Endothelial cell of umbilical vein (primary cell): ENCODE data around the gene AHCY. TPM values are rescaled to one million over a fixed set of nuclear protein-coding genes. Genes with fewer than 3 reads are reported as not detected.
"Not testable (repeated sequence)": the region's sequence is repeated elsewhere in the genome, so short reads cannot be mapped to it uniquely, and the experiment has no call there.

ENCODE experiments used
- BruUV-seq: library from RNA; stranded (reverse); fragments of 400-500 nt; replicated peaks from 2 replicates; lab custom pipeline; 2021; lab: Mats Ljungman, UMichigan
- CTCF ChIA-PET: fragments of 300-600, 350-600 bp; sonication (Branson Sonifier 250); formaldehyde crosslinking; loops from one replicate; lab custom pipeline; 2021; ENCODE audit warnings: antibody characterized with exemption, inconsistent platforms; lab: Charles Lee
- POLR2A ChIA-PET: fragments of 300-600, 350-600 bp; sonication (Branson Sonifier 250); formaldehyde crosslinking; loops from one replicate; lab custom pipeline; 2021; ENCODE audit warnings: antibody characterized with exemption, inconsistent platforms; lab: Charles Lee
- DNase-seq: peaks from one replicate; pipeline ENCODE4 v3.0.0-alpha.2; 2011; ENCODE audit warnings: low read depth, low spot score
- FAIRE-seq: peaks from 2 replicates; lab custom pipeline; 2011; peaks lifted over from hg19 to GRCh38; lab: Jason Lieb, UNC
- H2AFZ ChIP-seq: 2 replicates; pipeline ENCODE4 v1.6.0; 2012; ENCODE audit warnings: low read depth, low read length, control low read depth, inconsistent platforms
- H3K27ac ChIP-seq: 2 replicates; pipeline ENCODE4 v1.5.1; 2011; ENCODE audit warnings: low read depth, mild to moderate bottlenecking, control low read depth, low read length, moderate library complexity; ENCODE audit not compliant: insufficient read depth
- H3K27me3 ChIP-seq, 2 experiments: 2 replicates each; pipeline versions ENCODE4 v1.6.0 to v1.6.1; 2011; ENCODE audit warnings: low read length in 2 of 2, mixed read lengths in 1 of 2; ENCODE audit not compliant: control insufficient read depth in 2 of 2, insufficient read depth in 2 of 2
- H3K36me3 ChIP-seq, 2 experiments: 2 replicates in 1 of 2; 3 replicates in 1 of 2; pipeline ENCODE4 v1.5.1; 2011; ENCODE audit warnings: low read length in 2 of 2, mild to moderate bottlenecking in 1 of 2, moderate library complexity in 1 of 2; ENCODE audit not compliant: control insufficient read depth in 2 of 2, insufficient read depth in 2 of 2; ENCODE audit errors: extremely low read depth in 1 of 2
- H3K4me1 ChIP-seq: 3 replicates; pipeline ENCODE4 v1.5.1; 2011; ENCODE audit warnings: mild to moderate bottlenecking, low read length; ENCODE audit not compliant: control insufficient read depth, insufficient read depth; ENCODE audit errors: extremely low read depth
- H3K4me2 ChIP-seq: 2 replicates; pipeline ENCODE4 v1.6.1; 2011; ENCODE audit warnings: low read length, control low read depth, mixed read lengths; ENCODE audit not compliant: insufficient read depth
- H3K4me3 ChIP-seq, 3 experiments: fragments of 200-600 bp in 1 of 3; sonication (generic), shearing (Covaris generic) in 1 of 3; replicated peaks in 1 of 3; 2 replicates each; pipeline ENCODE4 v1.5.1; 2011 to 2016; ENCODE audit warnings: control low read depth in 3 of 3, low read length in 3 of 3, mild to moderate bottlenecking in 2 of 3, inconsistent platforms in 1 of 3, low read depth in 1 of 3, moderate library complexity in 1 of 3; ENCODE audit not compliant: insufficient read depth in 1 of 3
- H3K79me2 ChIP-seq: 2 replicates; pipeline ENCODE4 v1.6.0; 2012; ENCODE audit warnings: low read length, inconsistent platforms; ENCODE audit not compliant: control insufficient read depth, insufficient read depth
- H3K9ac ChIP-seq: replicated peaks from 2 replicates; pipeline ENCODE3; 2011; ENCODE audit warnings: low read length, control low read depth; ENCODE audit not compliant: insufficient read depth; ENCODE audit errors: extremely low read depth
- H3K9me1 ChIP-seq: replicated peaks from 3 replicates; pipeline ENCODE4 v1.6.0; 2011; ENCODE audit warnings: mild to moderate bottlenecking, low read length; ENCODE audit not compliant: control insufficient read depth, insufficient read depth; ENCODE audit errors: extremely low read depth
- H3K9me3 ChIP-seq: replicated peaks from 2 replicates; pipeline ENCODE4 v1.5.1; 2012; ENCODE audit warnings: low read length, inconsistent platforms; ENCODE audit not compliant: control insufficient read depth, insufficient read depth
- H4K20me1 ChIP-seq: replicated peaks from 2 replicates; pipeline ENCODE3; 2011; ENCODE audit warnings: mild to moderate bottlenecking, low read length; ENCODE audit not compliant: control insufficient read depth, insufficient read depth; ENCODE audit errors: extremely low read depth
- EZH2 ChIP-seq: IDR thresholded peaks from 2 replicates; pipeline ENCODE4 v1.6.1; 2012; ENCODE audit warnings: borderline replicate concordance, low read depth, mild to moderate bottlenecking, moderate library complexity, low read length, inconsistent platforms; ENCODE audit not compliant: severe bottlenecking
- FOS ChIP-seq: IDR thresholded peaks from 2 replicates; pipeline ENCODE4 v1.6.1; 2011; ENCODE audit warnings: mild to moderate bottlenecking, low read length, moderate library complexity, borderline replicate concordance; ENCODE audit not compliant: insufficient read depth
- GATA2 ChIP-seq: IDR thresholded peaks from 2 replicates; pipeline ENCODE4 v1.7.0; 2011; ENCODE audit warnings: low read depth, mild to moderate bottlenecking, moderate library complexity, mixed read lengths, low read length; ENCODE audit not compliant: insufficient read length, insufficient read depth
- JUN ChIP-seq: IDR thresholded peaks from 2 replicates; pipeline ENCODE4 v1.6.1; 2011; ENCODE audit warnings: borderline replicate concordance, low read depth; ENCODE audit not compliant: insufficient read length, insufficient read depth
- MAX ChIP-seq: IDR thresholded peaks from 2 replicates; pipeline ENCODE4 v1.6.1; 2011; ENCODE audit not compliant: insufficient read depth, insufficient read length
- MYC ChIP-seq: IDR thresholded peaks from one replicate; pipeline ENCODE4 v1.6.1; 2011; ENCODE audit warnings: mild to moderate bottlenecking, low read depth, low read length
- POLR2A ChIP-seq: IDR thresholded peaks from 2 replicates; pipeline ENCODE4 v1.6.1; 2012; ENCODE audit warnings: low read depth, mild to moderate bottlenecking, control low read depth, low read length
- POLR2AphosphoS5 ChIP-seq: IDR thresholded peaks from 2 replicates; pipeline ENCODE4 v1.6.1; 2012; ENCODE audit warnings: low read depth, mild to moderate bottlenecking, control low read depth, low read length, moderate library complexity; ENCODE audit not compliant: insufficient read depth
- dilution Hi-C: fragments of 300-500 bp; cut with MboI; formaldehyde crosslinking; loops from one replicate; pipeline ENCODE4 v1.15.0; 2019; ENCODE audit warnings: low sequenced_read_pairs; ENCODE audit not compliant: extremely low pct_ligation_motif_present
- intact Hi-C: fragments of 100-400 bp; cut with micrococcal nuclease; formaldehyde crosslinking; loops from one replicate; pipeline ENCODE4 v1.10.0; 2022
- polyA plus RNA-seq, 4 experiments: library from polyadenylated mRNA; depleted of rRNA in 3 of 4; stranded (reverse) in 3 of 4; unstranded in 1 of 4; fragments of >200 nt; gene quantifications; 2 replicates each; pipeline versions ENCODE4 v1.2.1 to v1.2.3, GENCODE V29; 2011 to 2012; ENCODE audit warnings: missing spikeins in 1 of 4
- total RNA-seq: library from RNA; stranded (reverse); gene quantifications from 2 replicates; pipeline ENCODE4 v1.2.3, GENCODE V29; 2021
- TF ChIP-seq, protein P1 (sequence below), 2 donors: IDR thresholded peaks; 1 replicate in 1 of 2; 2 replicates in 1 of 2; pipeline ENCODE4 v1.5.1; 2011; ENCODE audit warnings: low read length in 2 of 2, mild to moderate bottlenecking in 2 of 2, moderate library complexity in 2 of 2, control low read depth in 1 of 2, inconsistent platforms in 1 of 2, low read depth in 1 of 2; ENCODE audit not compliant: insufficient read depth in 1 of 2; ENCODE audit errors: extremely low read depth in 1 of 2

Gene AHCY
- total and polyA plus RNA-seq, 2 donors (not counting 3 experiments of a cell fraction or from before 2014, with no cell fraction given), result 94.7 to 168 TPM

DNA sequence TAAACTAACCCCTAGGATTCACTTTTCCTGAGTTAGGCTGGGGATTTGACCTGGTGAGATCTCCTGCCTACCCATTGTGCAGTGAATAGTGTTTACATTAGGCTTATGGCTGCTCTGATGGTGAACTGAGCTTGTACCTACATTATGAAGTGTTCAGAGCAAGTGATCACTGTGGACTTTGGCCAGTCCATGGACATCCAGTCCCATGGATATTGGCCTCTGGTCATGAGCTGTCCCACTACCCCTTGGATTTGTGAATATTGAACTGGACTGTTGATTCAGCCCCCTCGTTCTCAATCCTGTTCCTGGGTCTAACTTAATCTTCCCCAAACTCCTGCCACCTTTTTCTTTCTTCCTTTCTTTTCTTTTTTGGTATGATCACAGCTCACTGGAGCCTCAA is 48.2 kb downstream of the AHCY start:
- BruUV-seq, result no TSS peak
- ChIA-PET POLR2A (no interaction called here), CTCF (interaction anchor here (0.8 to 1.6 kb wide), 16 partner anchors 9 to 515 kb away, joined by 3 to 26 read pairs (median 4); partner anchors contain the start of genes ASIP and DYNLRB1)
- no peak overlapping the region for H3K4me3 ChIP-seq
- no peak overlapping the region for H3K4me2 ChIP-seq
- no peak overlapping the region for H3K27ac ChIP-seq
- TF ChIP-seq MYC (no peak), POLR2A (no peak), GATA2 (no peak), FOS (no peak), JUN (no peak), MAX (no peak), EZH2 (no peak), POLR2AphosphoS5 (no peak)
- TF ChIP-seq, protein P1, sequence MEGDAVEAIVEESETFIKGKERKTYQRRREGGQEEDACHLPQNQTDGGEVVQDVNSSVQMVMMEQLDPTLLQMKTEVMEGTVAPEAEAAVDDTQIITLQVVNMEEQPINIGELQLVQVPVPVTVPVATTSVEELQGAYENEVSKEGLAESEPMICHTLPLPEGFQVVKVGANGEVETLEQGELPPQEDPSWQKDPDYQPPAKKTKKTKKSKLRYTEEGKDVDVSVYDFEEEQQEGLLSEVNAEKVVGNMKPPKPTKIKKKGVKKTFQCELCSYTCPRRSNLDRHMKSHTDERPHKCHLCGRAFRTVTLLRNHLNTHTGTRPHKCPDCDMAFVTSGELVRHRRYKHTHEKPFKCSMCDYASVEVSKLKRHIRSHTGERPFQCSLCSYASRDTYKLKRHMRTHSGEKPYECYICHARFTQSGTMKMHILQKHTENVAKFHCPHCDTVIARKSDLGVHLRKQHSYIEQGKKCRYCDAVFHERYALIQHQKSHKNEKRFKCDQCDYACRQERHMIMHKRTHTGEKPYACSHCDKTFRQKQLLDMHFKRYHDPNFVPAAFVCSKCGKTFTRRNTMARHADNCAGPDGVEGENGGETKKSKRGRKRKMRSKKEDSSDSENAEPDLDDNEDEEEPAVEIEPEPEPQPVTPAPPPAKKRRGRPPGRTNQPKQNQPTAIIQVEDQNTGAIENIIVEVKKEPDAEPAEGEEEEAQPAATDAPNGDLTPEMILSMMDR (IDR thresholded peaks at IDR 0.05; ENCODE audit: extremely low read depth in 1 of 2, insufficient read depth in 1 of 2, low read depth in 1 of 2, low read length in 2 of 2), result no peak
- H3K4me1 ChIP-seq, result no peaks in the 10 kb centered on the region
- no peaks in the 10 kb centered on the region for H4K20me1 ChIP-seq
- dilution Hi-C loops, result no loop called here
- no peak for FAIRE-seq
- no peaks in the 10 kb centered on the region for H3K36me3 ChIP-seq
- no peak overlapping the region for H2AFZ ChIP-seq
- H3K79me2 ChIP-seq, result no peaks in the 10 kb centered on the region
- intact Hi-C loops, result loop anchor here (1.0 kb wide), 1 partner anchor 65 kb away; no protein-coding TSS in a partner anchor
- H3K9me1 ChIP-seq, result no peaks in the 10 kb centered on the region
- H3K9me3 ChIP-seq, result no peaks in the 10 kb centered on the region
- H3K27me3 ChIP-seq, result peaks cover 0 to 4% of the 10 kb centered on the region in 2 experiments
- DNase-seq, result no peak
- no peak overlapping the region for H3K9ac ChIP-seq

- H3K4me2 ChIP-seq, intact Hi-C loops, H3K79me2 ChIP-seq, H3K4me1 ChIP-seq, H3K9me1 ChIP-seq, H3K27ac ChIP-seq, H3K27me3 ChIP-seq, H3K9me3 ChIP-seq, CTCF ChIA-PET, BruUV-seq, POLR2A ChIA-PET, H2AFZ ChIP-seq, dilution Hi-C loops, H3K9ac ChIP-seq, H3K4me3 ChIP-seq, FAIRE-seq, H3K36me3 ChIP-seq, H4K20me1 ChIP-seq, DNase-seq: not testable (repeated sequence)
These were observed 50.6 kb downstream of the AHCY start for GRCh38 chr20:34252431-34253086.
